ENCODE data around the gene C11orf42. TPM values are rescaled to one million over a fixed set of nuclear protein-coding genes. Genes with fewer than 3 reads are reported as not detected.

C11orf42 gene
- total RNA-seq, 1 donor: not detected

DNA sequence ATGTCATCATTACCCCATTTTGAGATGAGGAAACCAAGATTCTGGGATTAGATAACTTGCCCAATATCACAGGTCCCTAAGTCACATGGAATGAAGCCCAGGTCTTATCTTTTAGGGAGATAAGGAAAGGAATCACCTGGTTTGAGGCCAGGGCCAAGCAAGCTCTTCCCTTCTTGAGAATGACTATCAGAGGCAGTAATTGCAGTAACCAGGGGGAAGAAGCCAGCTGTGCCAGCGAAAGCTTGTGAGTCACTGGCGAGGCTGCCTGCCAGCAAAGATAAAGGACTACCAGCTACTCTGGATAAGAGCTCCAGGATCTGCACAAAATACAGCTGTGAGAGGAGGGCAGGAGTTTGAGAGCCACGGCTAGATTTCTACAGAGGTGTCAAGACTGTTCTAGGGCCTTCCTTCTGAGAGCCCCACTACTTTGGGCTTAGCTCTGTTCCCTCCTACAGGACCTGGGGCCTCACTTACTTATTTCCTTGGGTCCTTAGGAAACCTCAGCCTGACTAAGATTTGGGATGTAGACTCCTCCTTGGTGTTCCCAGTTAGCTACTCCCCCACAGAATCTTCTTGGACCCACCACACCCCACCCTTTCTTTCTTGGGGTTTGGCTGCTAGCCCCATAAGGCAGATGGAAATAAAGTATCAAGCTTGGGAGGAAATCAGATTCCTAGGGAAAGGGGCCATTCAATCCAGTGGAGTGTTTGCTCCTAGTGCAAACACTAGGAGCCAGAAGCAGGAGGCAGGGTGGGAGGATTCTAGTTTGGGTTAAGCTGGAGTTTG, 44.6 kb downstream of the C11orf42 start:
- no peak overlapping the region for H3K4me3 ChIP-seq (ENCODE audit: low read depth, low read length)
- TF ChIP-seq, protein P1, sequence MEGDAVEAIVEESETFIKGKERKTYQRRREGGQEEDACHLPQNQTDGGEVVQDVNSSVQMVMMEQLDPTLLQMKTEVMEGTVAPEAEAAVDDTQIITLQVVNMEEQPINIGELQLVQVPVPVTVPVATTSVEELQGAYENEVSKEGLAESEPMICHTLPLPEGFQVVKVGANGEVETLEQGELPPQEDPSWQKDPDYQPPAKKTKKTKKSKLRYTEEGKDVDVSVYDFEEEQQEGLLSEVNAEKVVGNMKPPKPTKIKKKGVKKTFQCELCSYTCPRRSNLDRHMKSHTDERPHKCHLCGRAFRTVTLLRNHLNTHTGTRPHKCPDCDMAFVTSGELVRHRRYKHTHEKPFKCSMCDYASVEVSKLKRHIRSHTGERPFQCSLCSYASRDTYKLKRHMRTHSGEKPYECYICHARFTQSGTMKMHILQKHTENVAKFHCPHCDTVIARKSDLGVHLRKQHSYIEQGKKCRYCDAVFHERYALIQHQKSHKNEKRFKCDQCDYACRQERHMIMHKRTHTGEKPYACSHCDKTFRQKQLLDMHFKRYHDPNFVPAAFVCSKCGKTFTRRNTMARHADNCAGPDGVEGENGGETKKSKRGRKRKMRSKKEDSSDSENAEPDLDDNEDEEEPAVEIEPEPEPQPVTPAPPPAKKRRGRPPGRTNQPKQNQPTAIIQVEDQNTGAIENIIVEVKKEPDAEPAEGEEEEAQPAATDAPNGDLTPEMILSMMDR (IDR thresholded peaks at IDR 0.05; ENCODE audit: insufficient read depth, low read length): no peak
- DNase-seq (ENCODE audit: low read depth): peak; percentile 97

DNA sequence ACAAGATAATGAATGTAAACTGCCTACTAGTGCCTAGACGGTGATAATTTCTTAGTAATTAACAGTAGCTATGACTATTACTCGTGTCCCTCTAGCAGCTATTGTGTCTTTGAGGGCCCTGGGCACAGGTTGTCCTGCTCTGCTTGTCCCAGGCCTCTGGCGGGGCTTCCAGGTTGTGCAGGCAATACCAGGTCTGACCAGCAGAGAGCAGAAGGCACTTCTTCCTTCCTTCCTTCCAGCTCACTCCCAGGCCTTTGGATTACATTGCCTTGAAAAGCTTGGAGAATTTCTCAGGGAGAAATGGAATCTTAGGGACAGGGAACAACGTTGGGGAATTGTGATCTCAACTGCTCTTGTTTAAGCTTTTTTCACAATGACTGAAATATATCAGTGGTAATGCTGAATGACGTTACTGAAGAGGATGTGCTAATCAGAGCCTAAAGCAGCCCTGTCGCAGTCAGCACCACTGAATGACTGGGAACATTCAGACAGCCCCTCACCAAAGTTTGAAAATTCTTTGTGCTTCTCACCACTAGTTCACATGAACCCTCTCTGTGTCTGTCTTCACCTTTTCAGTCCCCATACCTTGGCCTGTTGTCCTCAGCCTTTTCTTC, 45.9 kb downstream of the C11orf42 start:
- TF ChIP-seq, protein P1 (IDR thresholded peaks at IDR 0.05; ENCODE audit: insufficient read depth, low read length): peak; percentile 95
- peak; percentile 70 for DNase-seq (ENCODE audit: low read depth)
- H3K4me3 ChIP-seq (ENCODE audit: low read depth, low read length): no peak overlapping the region

DNA sequence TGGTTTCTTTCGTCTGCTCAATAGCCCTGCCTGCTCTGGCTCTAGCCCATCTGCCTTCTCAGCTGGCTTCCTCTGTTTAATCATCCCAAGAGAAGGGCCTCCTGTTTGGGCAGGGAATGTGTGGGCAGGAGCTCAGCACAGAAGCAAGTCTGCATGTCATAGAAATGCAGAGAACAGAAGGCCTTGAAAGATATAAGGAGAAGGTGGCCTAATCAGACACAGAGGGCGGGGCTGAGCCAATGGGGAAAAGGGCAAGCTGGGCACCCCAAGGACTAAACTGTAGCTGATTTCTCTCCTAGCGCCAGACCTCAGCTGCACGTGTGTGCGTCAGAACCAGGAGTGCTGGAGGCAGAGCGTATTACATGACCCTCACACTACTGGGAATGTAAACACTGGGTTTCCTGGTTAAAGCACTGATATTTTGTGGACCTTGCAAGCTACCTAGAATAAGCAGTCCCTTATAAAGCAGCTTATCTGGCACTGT, 46.7 kb downstream of the C11orf42 start:
- H3K4me3 ChIP-seq (ENCODE audit: low read depth, low read length): no peak overlapping the region
- TF ChIP-seq, protein P1 (IDR thresholded peaks at IDR 0.05; ENCODE audit: insufficient read depth, low read length): no peak
- peak; percentile 49 for DNase-seq (ENCODE audit: low read depth)

DNA sequence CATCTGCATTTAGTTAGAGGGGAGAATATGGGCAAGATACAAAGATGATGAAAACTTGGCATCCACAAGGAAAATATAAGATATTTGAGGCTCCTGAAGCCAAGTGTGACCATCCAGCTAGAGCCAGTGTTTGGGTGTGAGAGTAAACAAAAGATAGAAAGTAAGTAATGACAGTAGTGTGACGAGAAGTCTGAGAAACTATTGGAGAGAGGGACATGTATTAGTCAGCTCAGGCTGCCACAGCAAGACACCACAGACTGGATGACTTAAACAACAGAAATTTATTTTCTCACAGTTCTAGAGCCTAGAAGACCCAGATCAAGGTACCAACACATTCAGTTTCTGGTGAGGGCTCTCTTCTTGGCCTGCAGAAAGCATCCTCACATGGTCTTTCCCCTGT, 47.8 kb downstream of the C11orf42 start:
- no peak overlapping the region for H3K4me3 ChIP-seq (ENCODE audit: low read depth, low read length)
- DNase-seq (ENCODE audit: low read depth): no peak
- TF ChIP-seq, protein P1 (IDR thresholded peaks at IDR 0.05; ENCODE audit: insufficient read depth, low read length): no peak

DNA sequence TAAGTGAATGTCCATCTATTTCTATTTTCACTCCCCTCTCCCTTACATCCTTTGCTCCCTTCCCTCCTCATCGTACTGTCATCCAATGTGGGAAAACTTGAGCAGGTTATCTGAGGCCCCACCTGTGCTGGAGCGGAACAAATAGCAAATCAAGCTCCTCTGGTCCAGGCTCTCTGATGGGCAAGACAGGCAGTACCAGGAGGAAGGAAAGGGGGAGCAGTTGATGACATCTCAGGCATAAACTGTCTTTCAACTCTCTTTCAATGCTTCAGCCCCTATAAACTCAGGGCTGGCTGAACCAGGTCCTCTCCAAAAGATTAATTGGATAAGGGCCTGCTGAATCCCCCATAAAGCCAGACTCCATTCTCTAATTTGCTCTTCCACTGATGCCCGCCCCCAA, 52.8 kb downstream of the C11orf42 start:
- TF ChIP-seq, protein P1 (IDR thresholded peaks at IDR 0.05; ENCODE audit: insufficient read depth, low read length): no peak
- no peak overlapping the region for H3K4me3 ChIP-seq (ENCODE audit: low read depth, low read length)
- DNase-seq (ENCODE audit: low read depth): no peak

DNA sequence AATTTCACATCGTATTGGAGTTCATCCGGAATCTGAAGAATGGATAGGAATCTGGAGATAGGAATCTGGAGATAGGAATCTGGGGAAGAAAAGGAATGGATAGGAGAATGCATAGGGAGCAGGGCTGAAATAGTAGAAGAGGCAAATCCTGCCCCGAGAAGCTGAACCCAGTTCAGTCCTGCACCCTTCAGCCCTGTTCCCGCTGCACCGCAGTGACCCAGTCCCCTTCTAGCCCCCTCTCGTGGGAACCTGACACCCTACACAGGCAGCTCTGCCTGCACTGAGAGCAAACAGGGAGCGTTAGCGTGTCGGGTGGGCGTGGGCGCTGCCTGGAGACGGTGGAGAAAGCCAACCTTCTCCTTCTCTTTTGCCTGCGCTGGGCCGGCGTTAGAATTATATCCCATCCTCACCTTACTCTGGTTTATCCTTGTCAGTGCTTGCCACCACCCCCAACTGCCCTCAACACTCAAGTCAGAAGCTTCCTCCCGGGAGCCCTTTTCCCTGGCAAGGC, 53.3 kb downstream of the C11orf42 start:
- TF ChIP-seq, protein P1 (IDR thresholded peaks at IDR 0.05; ENCODE audit: insufficient read depth, low read length): no peak
- H3K4me3 ChIP-seq (ENCODE audit: low read depth, low read length): no peak overlapping the region
- DNase-seq (ENCODE audit: low read depth): no peak
